D341Med (cell line): Measurements from ENCODE around the gene MAML1.

Source experiments
- DNase-seq: peaks from one replicate; pipeline ENCODE4 v3.0.0; 2012; ENCODE audit warnings: low spot score

Gene MAML1

GRCh38 chr5:179822444-179822990 lies 89.9 kb downstream of the MAML1 start:
- peak; percentile 8 for DNase-seq

- DNase-seq: peak; percentile 11
These were observed 91.5 kb downstream of the MAML1 start for GRCh38 chr5:179823937-179824744.

- DNase-seq: no peak
These were observed 92.1 kb downstream of the MAML1 start for GRCh38 chr5:179824745-179825112.

DNA sequence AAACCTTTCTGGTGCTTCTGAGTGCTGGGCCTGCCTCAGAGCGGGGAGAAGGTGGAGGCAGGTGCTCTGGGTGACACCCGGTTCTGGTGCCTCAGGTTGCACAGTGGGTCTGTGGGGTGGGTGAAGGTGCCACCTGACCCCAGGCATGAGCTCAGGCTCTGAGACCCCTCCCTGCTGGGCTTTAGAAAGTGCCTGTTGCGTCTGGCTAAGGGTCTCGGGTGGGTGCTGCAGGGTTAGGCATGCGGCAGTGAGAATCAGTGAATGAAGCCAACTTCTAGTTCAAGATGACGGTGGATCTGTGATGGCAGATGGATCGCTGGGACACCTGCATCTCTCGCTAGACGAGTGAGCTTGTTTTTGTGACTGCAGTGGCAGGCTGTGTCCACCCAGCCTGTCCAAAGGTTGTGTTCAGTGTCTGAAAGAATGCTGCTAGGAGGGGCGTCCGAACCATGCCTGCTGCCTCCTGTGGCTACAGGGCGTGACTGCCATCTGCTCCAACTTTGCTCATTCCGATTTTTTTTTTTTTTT lies 93.1 kb downstream of the MAML1 start:
- DNase-seq: no peak
